Smooth muscle cell (in vitro differentiated cells): ENCODE measurements around the gene EGLN1. TPM values are rescaled to one million over a fixed set of nuclear protein-coding genes. Genes with fewer than 3 reads are reported as not detected.

Experiments
- DNase-seq: peaks from one replicate; lab custom pipeline; 2025; ENCODE audit not compliant: unreplicated experiment; lab: John Stamatoyannopoulos, UW
- H2AFZ ChIP-seq: fragments of 200-600 bp; sonication (generic); 2 replicates; pipeline ENCODE4 v1.6.0; 2016; ENCODE audit warnings: antibody characterized with exemption, low read depth, mild to moderate bottlenecking
- H3F3A ChIP-seq: fragments of 200-600 bp; sonication (generic); 2 replicates; pipeline ENCODE4 v1.6.0; 2017; ENCODE audit warnings: antibody characterized with exemption, low read depth
- H3K27ac ChIP-seq: fragments of 200-600 bp; sonication (generic); 2 replicates; pipeline ENCODE4 v1.5.1; 2016; ENCODE audit warnings: low read depth, mild to moderate bottlenecking
- H3K27me3 ChIP-seq: fragments of 200-600 bp; sonication (generic); 2 replicates; pipeline ENCODE4 v1.6.1; 2016; ENCODE audit warnings: low read depth, mild to moderate bottlenecking
- H3K36me3 ChIP-seq: fragments of 200-600 bp; sonication (generic); 2 replicates; pipeline ENCODE4 v1.5.1; 2016; ENCODE audit warnings: low read depth
- H3K4me1 ChIP-seq: fragments of 200-600 bp; sonication (generic); 2 replicates; pipeline ENCODE4 v1.5.1; 2016; ENCODE audit warnings: low read depth
- H3K4me2 ChIP-seq: fragments of 200-600 bp; sonication (generic); 2 replicates; pipeline ENCODE4 v1.6.0; 2016; ENCODE audit warnings: mild to moderate bottlenecking
- H3K4me3 ChIP-seq: fragments of 200-600 bp; sonication (generic); 2 replicates; pipeline ENCODE4 v1.5.1; 2016; ENCODE audit warnings: mild to moderate bottlenecking
- H3K79me2 ChIP-seq: fragments of 200-600 bp; sonication (generic); 2 replicates; pipeline ENCODE4 v1.6.0; 2016; ENCODE audit warnings: low read depth, mild to moderate bottlenecking
- H3K9ac ChIP-seq: fragments of 200-600 bp; sonication (generic); 2 replicates; pipeline ENCODE4 v1.6.0; 2016; ENCODE audit warnings: low read depth
- H3K9me3 ChIP-seq: fragments of 200-600 bp; sonication (generic); replicated peaks from 2 replicates; pipeline ENCODE4 v1.5.1; 2016; ENCODE audit warnings: low read depth
- H4K20me1 ChIP-seq: fragments of 200-600 bp; sonication (generic); 2 replicates; pipeline ENCODE4 v1.6.0; 2016; ENCODE audit warnings: low read depth
- WGBS: methylation state at CpG from one replicate; pipeline ENCODE4 v1.1.7; 2016; ENCODE audit warnings: low lambda C conversion rate; 5-methylcytosine and 5-hydroxymethylcytosine counted together
- polyA plus RNA-seq: library from polyadenylated mRNA; unstranded; fragments of >200 nt; fragmentation: Nextera tagmentation; extraction: Ambion mirVana; gene quantifications from 2 replicates; pipeline ENCODE4 v1.2.1, GENCODE V29; 2016
- total RNA-seq: library from RNA; depleted of rRNA; stranded (reverse); fragments of >200 nt; gene quantifications from 2 replicates; pipeline ENCODE4 v1.2.3, GENCODE V29; 2014
- TF ChIP-seq, protein P1 (sequence below): fragments of 200-600 bp; sonication (generic); IDR thresholded peaks from 2 replicates; pipeline ENCODE4 v1.5.1; 2017; ENCODE audit warnings: borderline replicate concordance, mild to moderate bottlenecking, antibody characterized with exemption; ENCODE audit not compliant: insufficient read depth, poor library complexity, severe bottlenecking

Gene EGLN1
- total and polyA plus RNA-seq, 2 experiments from 2014 or later, result 15.7 to 36.8 TPM

DNA sequence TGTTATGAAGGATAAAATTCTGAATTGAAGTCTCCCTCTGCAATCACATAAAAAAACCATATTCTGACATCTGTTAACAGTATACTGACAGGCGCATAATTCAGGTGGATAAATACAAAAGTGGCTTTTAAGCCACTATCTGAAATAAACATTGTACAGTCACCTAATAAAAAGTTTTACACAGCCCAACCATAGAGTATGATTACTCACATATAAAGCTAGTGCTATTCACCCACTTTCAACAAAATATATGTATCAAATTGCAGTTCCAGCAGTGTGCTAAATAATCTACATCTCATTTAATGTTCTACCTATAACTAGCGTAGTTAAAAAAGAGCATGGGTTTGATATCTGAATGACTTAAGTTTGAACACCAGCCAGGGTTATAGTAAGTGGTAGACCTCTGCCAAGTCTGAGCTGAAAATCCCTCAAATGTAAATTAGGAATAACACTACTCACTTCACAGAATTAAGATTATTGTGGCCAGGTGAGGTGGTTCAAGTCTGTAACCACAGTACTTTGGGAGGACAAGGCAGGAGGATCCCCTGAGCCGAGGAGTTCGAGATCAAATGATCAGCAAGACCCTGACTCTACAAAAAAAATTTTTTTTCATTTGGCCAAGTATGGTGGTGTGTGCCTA, 3.9 kb downstream of the EGLN1 start:
- H4K20me1 ChIP-seq, result peaks cover 79% of the 10 kb centered on the region
- DNase-seq, result no peak
- H3K9ac ChIP-seq, result no peak overlapping the region
- TF ChIP-seq, protein P1, sequence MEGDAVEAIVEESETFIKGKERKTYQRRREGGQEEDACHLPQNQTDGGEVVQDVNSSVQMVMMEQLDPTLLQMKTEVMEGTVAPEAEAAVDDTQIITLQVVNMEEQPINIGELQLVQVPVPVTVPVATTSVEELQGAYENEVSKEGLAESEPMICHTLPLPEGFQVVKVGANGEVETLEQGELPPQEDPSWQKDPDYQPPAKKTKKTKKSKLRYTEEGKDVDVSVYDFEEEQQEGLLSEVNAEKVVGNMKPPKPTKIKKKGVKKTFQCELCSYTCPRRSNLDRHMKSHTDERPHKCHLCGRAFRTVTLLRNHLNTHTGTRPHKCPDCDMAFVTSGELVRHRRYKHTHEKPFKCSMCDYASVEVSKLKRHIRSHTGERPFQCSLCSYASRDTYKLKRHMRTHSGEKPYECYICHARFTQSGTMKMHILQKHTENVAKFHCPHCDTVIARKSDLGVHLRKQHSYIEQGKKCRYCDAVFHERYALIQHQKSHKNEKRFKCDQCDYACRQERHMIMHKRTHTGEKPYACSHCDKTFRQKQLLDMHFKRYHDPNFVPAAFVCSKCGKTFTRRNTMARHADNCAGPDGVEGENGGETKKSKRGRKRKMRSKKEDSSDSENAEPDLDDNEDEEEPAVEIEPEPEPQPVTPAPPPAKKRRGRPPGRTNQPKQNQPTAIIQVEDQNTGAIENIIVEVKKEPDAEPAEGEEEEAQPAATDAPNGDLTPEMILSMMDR, result no peak
- peaks cover 3% of the 10 kb centered on the region for H3F3A ChIP-seq
- no peaks in the 10 kb centered on the region for H3K36me3 ChIP-seq
- H3K4me3 ChIP-seq, result peak overlapping the region; percentile 83
- H3K27ac ChIP-seq, result no peak overlapping the region
- no peaks in the 10 kb centered on the region for H3K27me3 ChIP-seq
- no peaks in the 10 kb centered on the region for H3K9me3 ChIP-seq
- no peak overlapping the region for H2AFZ ChIP-seq
- WGBS, result 95% methylated on average over 4 of the region's 4 CpGs
- peaks cover 79% of the 10 kb centered on the region for H3K79me2 ChIP-seq
- peaks cover 39% of the 10 kb centered on the region for H3K4me1 ChIP-seq
- H3K4me2 ChIP-seq, result peak overlapping the region; percentile 92

- H3K4me3 ChIP-seq, result peak overlapping the region; percentile 83
Measured at GRCh38 chr1:231417513-231417912, 4.6 kb downstream of the EGLN1 start.

DNA sequence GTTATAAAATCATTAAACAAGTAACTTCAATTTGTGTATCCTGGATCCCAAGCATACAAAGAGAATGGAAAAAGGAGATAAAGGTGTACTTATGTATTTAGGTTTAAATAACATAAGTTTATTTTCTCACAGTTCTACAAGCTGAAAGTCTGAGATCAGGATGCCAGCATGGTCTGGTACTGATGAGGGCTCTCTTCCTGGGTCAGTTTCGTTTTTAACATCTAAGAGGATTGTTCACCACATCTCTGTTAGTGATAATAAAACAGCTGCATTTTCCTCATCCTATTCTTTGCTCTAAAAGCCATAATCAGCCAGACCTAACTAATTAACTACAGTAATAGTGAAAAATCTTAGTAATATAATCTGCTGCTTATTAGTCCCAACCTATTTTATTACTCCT, 5.2 kb downstream of the EGLN1 start:
- no peaks in the 10 kb centered on the region for H3K9me3 ChIP-seq
- peak overlapping the region; percentile 83 for H3K4me3 ChIP-seq
- no peaks in the 10 kb centered on the region for H3K36me3 ChIP-seq
- H2AFZ ChIP-seq, result no peak overlapping the region
- no peaks in the 10 kb centered on the region for H3F3A ChIP-seq
- no peak for DNase-seq
- peaks cover 93% of the 10 kb centered on the region for H3K79me2 ChIP-seq
- H3K9ac ChIP-seq, result no peak overlapping the region
- no peaks in the 10 kb centered on the region for H3K27me3 ChIP-seq
- H3K4me2 ChIP-seq, result peak overlapping the region; percentile 92
- TF ChIP-seq, protein P1, result no peak
- H3K4me1 ChIP-seq, result peaks cover 34% of the 10 kb centered on the region
- WGBS, result 54% methylated on average over 1 of the region's 1 CpG
- no peak overlapping the region for H3K27ac ChIP-seq
- H4K20me1 ChIP-seq, result peaks cover 92% of the 10 kb centered on the region

More at GRCh38 chr1:231417513-231417912, 4.6 kb downstream of the EGLN1 start:
- TF ChIP-seq, protein P1, result no peak
- no peaks in the 10 kb centered on the region for H3F3A ChIP-seq
- peaks cover 86% of the 10 kb centered on the region for H4K20me1 ChIP-seq
- no peak overlapping the region for H3K9ac ChIP-seq
- no peaks in the 10 kb centered on the region for H3K36me3 ChIP-seq
- no peak for DNase-seq
- peak overlapping the region; percentile 92 for H3K4me2 ChIP-seq
- no peaks in the 10 kb centered on the region for H3K27me3 ChIP-seq
- WGBS, result 55% methylated on average over 2 of the region's 2 CpGs
- no peak overlapping the region for H2AFZ ChIP-seq
- peaks cover 86% of the 10 kb centered on the region for H3K79me2 ChIP-seq
- no peak overlapping the region for H3K27ac ChIP-seq
- H3K4me1 ChIP-seq, result peaks cover 34% of the 10 kb centered on the region
- no peaks in the 10 kb centered on the region for H3K9me3 ChIP-seq
